ENCODE results near the gene GET4. TPM values are rescaled to one million over a fixed set of nuclear protein-coding genes. Genes with fewer than 3 reads are reported as not detected.

Gene GET4
- total and polyA plus RNA-seq, 2 of the 4 experiments (the other 2 are of a cell fraction) = 11.3 to 30.9 TPM

DNA sequence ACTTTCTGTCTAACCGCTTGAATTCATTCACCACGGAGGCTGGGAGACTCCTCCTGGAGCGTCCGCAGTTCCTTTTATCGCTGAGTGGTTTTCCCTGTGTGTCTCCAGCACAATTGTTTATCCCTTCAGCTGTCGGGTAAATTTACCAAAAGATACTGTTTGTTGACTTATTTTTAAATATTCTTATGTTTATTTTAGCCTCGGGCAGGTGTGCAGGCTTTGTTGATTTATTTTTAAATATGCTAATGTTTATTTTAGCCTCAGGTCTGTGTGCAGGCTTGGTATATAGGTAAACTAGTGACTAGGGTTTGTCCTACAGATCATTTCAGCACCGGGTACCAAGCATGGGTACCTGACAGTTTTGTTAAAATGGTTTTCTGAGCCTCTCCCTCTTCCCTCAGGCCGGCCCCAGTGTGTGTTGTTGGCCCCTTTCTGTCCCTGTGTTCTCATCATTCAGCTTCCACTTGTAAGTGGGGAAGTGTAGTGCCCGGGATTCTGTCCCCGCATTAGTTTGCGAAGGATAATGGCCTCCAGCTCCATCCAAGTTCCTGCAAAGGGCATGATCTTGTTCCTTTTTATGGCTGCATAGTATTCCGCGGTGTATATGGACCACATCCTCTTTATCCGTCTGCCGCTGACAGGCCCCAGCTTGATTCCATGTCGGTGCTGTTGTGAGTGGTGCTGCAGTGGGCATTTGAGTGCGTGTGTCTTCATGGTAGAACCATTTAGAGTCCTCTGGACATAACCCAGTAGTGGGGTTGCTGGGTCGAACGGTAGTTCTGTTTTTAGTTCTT is 5.3 kb downstream of the GET4 start:
- Histone ChIP-seq H2AFZ (replicated peaks; ENCODE audit: low read length, poor library complexity) (no peak overlapping the region), H3K79me1 (ENCODE audit: low read depth in 1 of 2, low read length in 2 of 2) (peaks cover 4 to 78% of the 10 kb centered on the region in 2 experiments), H3K4me1 (ENCODE audit: control insufficient read depth, insufficient read depth, low read length) (peaks cover 4% of the 10 kb centered on the region), H3K27ac (ENCODE audit: insufficient read depth, low read length) (no peak overlapping the region), H2BK5ac (ENCODE audit: low read depth, low read length, poor library complexity, severe bottlenecking) (no peak overlapping the region), H4K5ac (ENCODE audit: low read depth, low read length) (no peak overlapping the region), H3K36me3 (ENCODE audit: control insufficient read depth, insufficient read depth, low read length) (peaks cover 5% of the 10 kb centered on the region), H3K56ac (ENCODE audit: extremely low read depth, insufficient read depth, low read length) (no peak overlapping the region), H3K4me2 (ENCODE audit: low read depth, low read length) (no peak overlapping the region), H3K9me3 (ENCODE audit: control insufficient read depth, insufficient read depth, low read length) (no peaks in the 10 kb centered on the region), H3K4ac (ENCODE audit: low read depth, low read length) (no peak overlapping the region), H2BK20ac (ENCODE audit: low read depth, low read length) (no peak overlapping the region), H4K91ac (ENCODE audit: insufficient read depth, low read depth, low read length) (no peak overlapping the region), H3K9ac (ENCODE audit: low read depth, low read length) (no peak overlapping the region), H3K27me3 (ENCODE audit: control insufficient read depth, insufficient read depth, low read length) (no peaks in the 10 kb centered on the region), H3K23ac (ENCODE audit: low read depth, low read length) (no peak overlapping the region), H3K14ac (replicated peaks; ENCODE audit: low read depth, low read length) (no peak overlapping the region), H4K8ac (ENCODE audit: low read depth in 2 of 2, low read length in 2 of 2) (no peak overlapping the region), H3K18ac (ENCODE audit: low read depth, low read length) (no peak overlapping the region), H2BK15ac (ENCODE audit: low read depth, low read length) (no peak overlapping the region), H3K4me3 (ENCODE audit: insufficient read depth, low read depth, low read length) (no peak overlapping the region), H2BK120ac (ENCODE audit: low read depth, low read length) (no peak overlapping the region), H2AK9ac (replicated peaks; ENCODE audit: low read depth, low read length, poor library complexity) (no peak overlapping the region), H2AK5ac (ENCODE audit: low read depth, low read length) (no peak overlapping the region), H3K9me1 (ENCODE audit: insufficient read depth, low read length) (peaks cover 9% of the 10 kb centered on the region), H4K20me1 (ENCODE audit: insufficient read depth, low read length) (peaks cover 68% of the 10 kb centered on the region)
- intact Hi-C loops (cut with micrococcal nuclease) (no loop called here), in situ Hi-C loops (cut with MboI; ENCODE audit: low sequenced_read_pairs) (no loop called here), dilution Hi-C loops (cut with HindIII; ENCODE audit: low sequenced_read_pairs, unreplicated experiment) (no loop called here)
- ChIA-PET CTCF (no interaction called here), POLR2A (ENCODE audit: unreplicated experiment) (no interaction called here)
- ATAC-seq (ENCODE audit: low read depth) (no peak), DNase-seq (no peak)
- TF ChIP-seq MXI1 (IDR thresholded peaks at IDR 0.05; ENCODE audit: borderline replicate concordance, low read depth, low read length) (no peak), RFX5 (IDR thresholded peaks at IDR 0.05; ENCODE audit: low read depth, low read length) (no peak), SMC3 (IDR thresholded peaks at IDR 0.05; ENCODE audit: low read depth, low read length) (no peak), MAFK (IDR thresholded peaks at IDR 0.05; ENCODE audit: low read depth, low read length) (no peak), POLR2A (IDR thresholded peaks at IDR 0.05; ENCODE audit: low read depth, low read length) (no peak), RCOR1 (IDR thresholded peaks at IDR 0.05; ENCODE audit: insufficient replicate concordance, low read length) (no peak), CHD1 (IDR thresholded peaks at IDR 0.05; ENCODE audit: low read depth, low read length) (no peak), MAZ (IDR thresholded peaks at IDR 0.05; ENCODE audit: borderline replicate concordance, low read depth, low read length) (no peak), FOS (IDR thresholded peaks at IDR 0.05; ENCODE audit: low read depth, low read length) (no peak), RAD21 (IDR thresholded peaks at IDR 0.05; ENCODE audit: low read length) (no peak), NFE2L2 (IDR thresholded peaks at IDR 0.05; ENCODE audit: low read depth, low read length) (no peak), ELK1 (IDR thresholded peaks at IDR 0.05; ENCODE audit: borderline replicate concordance, low read depth, low read length) (no peak)
- TF ChIP-seq, protein P1, sequence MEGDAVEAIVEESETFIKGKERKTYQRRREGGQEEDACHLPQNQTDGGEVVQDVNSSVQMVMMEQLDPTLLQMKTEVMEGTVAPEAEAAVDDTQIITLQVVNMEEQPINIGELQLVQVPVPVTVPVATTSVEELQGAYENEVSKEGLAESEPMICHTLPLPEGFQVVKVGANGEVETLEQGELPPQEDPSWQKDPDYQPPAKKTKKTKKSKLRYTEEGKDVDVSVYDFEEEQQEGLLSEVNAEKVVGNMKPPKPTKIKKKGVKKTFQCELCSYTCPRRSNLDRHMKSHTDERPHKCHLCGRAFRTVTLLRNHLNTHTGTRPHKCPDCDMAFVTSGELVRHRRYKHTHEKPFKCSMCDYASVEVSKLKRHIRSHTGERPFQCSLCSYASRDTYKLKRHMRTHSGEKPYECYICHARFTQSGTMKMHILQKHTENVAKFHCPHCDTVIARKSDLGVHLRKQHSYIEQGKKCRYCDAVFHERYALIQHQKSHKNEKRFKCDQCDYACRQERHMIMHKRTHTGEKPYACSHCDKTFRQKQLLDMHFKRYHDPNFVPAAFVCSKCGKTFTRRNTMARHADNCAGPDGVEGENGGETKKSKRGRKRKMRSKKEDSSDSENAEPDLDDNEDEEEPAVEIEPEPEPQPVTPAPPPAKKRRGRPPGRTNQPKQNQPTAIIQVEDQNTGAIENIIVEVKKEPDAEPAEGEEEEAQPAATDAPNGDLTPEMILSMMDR (conservative IDR thresholded peaks at IDR 0.05; ENCODE audit: low read depth, low read length) = no peak
- BruUV-seq (replicated peaks) = no TSS peak
- WGBS, 2 experiments (ENCODE audit: extremely low coverage in 2 of 2, insufficient read length in 1 of 2) = 100% methylated on average over 3 of the region's 20 CpGs; no CpG with 5 or more reads in 1 of the 2 experiments

Measured in IMR-90 (cell line).